ENCODE data around the gene ENPP6.

- TF ChIP-seq, protein P1, sequence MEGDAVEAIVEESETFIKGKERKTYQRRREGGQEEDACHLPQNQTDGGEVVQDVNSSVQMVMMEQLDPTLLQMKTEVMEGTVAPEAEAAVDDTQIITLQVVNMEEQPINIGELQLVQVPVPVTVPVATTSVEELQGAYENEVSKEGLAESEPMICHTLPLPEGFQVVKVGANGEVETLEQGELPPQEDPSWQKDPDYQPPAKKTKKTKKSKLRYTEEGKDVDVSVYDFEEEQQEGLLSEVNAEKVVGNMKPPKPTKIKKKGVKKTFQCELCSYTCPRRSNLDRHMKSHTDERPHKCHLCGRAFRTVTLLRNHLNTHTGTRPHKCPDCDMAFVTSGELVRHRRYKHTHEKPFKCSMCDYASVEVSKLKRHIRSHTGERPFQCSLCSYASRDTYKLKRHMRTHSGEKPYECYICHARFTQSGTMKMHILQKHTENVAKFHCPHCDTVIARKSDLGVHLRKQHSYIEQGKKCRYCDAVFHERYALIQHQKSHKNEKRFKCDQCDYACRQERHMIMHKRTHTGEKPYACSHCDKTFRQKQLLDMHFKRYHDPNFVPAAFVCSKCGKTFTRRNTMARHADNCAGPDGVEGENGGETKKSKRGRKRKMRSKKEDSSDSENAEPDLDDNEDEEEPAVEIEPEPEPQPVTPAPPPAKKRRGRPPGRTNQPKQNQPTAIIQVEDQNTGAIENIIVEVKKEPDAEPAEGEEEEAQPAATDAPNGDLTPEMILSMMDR (IDR thresholded peaks at IDR 0.05): no peak
- no peak for TF ChIP-seq EZH2 (IDR thresholded peaks at IDR 0.05; ENCODE audit: borderline replicate concordance, insufficient read depth, low read depth, low read length, poor library complexity, severe bottlenecking)
Measured at GRCh38 chr4:184177271-184177670, 40.4 kb downstream of the ENPP6 start.
